ENCODE results near the gene C12orf54. TPM values are rescaled to one million over a fixed set of nuclear protein-coding genes. Genes with fewer than 3 reads are reported as not detected.
"Not testable (repeated sequence)": the region's sequence is repeated elsewhere in the genome, so short reads cannot be mapped to it uniquely, and the experiment has no call there.

Gene C12orf54
- total RNA-seq, 2 donors from 2014 or later = not detected

GRCh38 chr12:48455116-48455515 lies 27.2 kb upstream of the C12orf54 start:
- DNase-seq = no peak
- H3K27me3 Mint-ChIP-seq (ENCODE audit: insufficient read depth) = peaks cover 14% of the 10 kb centered on the region
- Histone ChIP-seq H3K27me3 (ENCODE audit: control insufficient read depth, insufficient read depth, low read length, poor library complexity, severe bottlenecking) (peaks cover 21% of the 10 kb centered on the region), H3K27ac (ENCODE audit: low read depth, low read length) (no peak overlapping the region), H3K36me3 (ENCODE audit: control insufficient read depth, insufficient read depth, low read length) (no peaks in the 10 kb centered on the region), H3K4me1 (ENCODE audit: control insufficient read depth, insufficient read depth, low read length) (no peaks in the 10 kb centered on the region), H3K9me3 (ENCODE audit: control insufficient read depth, low read length) (peaks cover 5% of the 10 kb centered on the region), H3K4me3 (ENCODE audit: low read length) (no peak overlapping the region), H3K9ac (ENCODE audit: extremely low read depth, low read length, poor library complexity, severe bottlenecking) (no peak overlapping the region)
- H3K27ac Mint-ChIP-seq = no peak overlapping the region
- WGBS, 2 experiments (ENCODE audit: insufficient coverage in 1 of 2, insufficient read length in 1 of 2) = 44 to 70% methylated on average over 2 of the region's 2 CpGs
- no peak for TF ChIP-seq CTCF (conservative IDR thresholded peaks at IDR 0.05)
- H3K36me3 Mint-ChIP-seq (ENCODE audit: low read depth) = no peaks in the 10 kb centered on the region
- peaks cover 8% of the 10 kb centered on the region for H3K4me1 Mint-ChIP-seq
- no peak overlapping the region for H3K4me3 Mint-ChIP-seq
- peaks cover 7% of the 10 kb centered on the region for H3K9me3 Mint-ChIP-seq

GRCh38 chr12:48459259-48459658 lies 23.0 kb upstream of the C12orf54 start:
- Histone ChIP-seq H3K36me3 (ENCODE audit: control insufficient read depth, insufficient read depth, low read length) (no peaks in the 10 kb centered on the region), H3K9me3 (ENCODE audit: control insufficient read depth, low read length) (no peaks in the 10 kb centered on the region), H3K4me1 (ENCODE audit: control insufficient read depth, insufficient read depth, low read length) (no peaks in the 10 kb centered on the region), H3K27ac (ENCODE audit: low read depth, low read length) (no peak overlapping the region), H3K4me3 (ENCODE audit: low read length) (no peak overlapping the region), H3K9ac (ENCODE audit: extremely low read depth, low read length, poor library complexity, severe bottlenecking) (no peak overlapping the region), H3K27me3 (ENCODE audit: control insufficient read depth, insufficient read depth, low read length, poor library complexity, severe bottlenecking) (peaks cover 21% of the 10 kb centered on the region)
- no peaks in the 10 kb centered on the region for H3K36me3 Mint-ChIP-seq (ENCODE audit: low read depth)
- peaks cover 12% of the 10 kb centered on the region for H3K27me3 Mint-ChIP-seq (ENCODE audit: insufficient read depth)
- no peak overlapping the region for H3K4me3 Mint-ChIP-seq
- WGBS, 2 experiments (ENCODE audit: insufficient coverage in 1 of 2, insufficient read length in 1 of 2) = 90% methylated on average over 2 to 6 of the region's 6 CpGs
- DNase-seq = no peak
- H3K9me3 Mint-ChIP-seq = peaks cover 2% of the 10 kb centered on the region
- no peak overlapping the region for H3K27ac Mint-ChIP-seq
- TF ChIP-seq CTCF (conservative IDR thresholded peaks at IDR 0.05) = no peak
- no peaks in the 10 kb centered on the region for H3K4me1 Mint-ChIP-seq

GRCh38 chr12:48469027-48469426 lies 13.3 kb upstream of the C12orf54 start:
- not testable (repeated sequence) for H3K27me3 ChIP-seq (ENCODE audit: control insufficient read depth, insufficient read depth, low read length, poor library complexity, severe bottlenecking); H3K9ac ChIP-seq (ENCODE audit: extremely low read depth, low read length, poor library complexity, severe bottlenecking); H3K4me1 Mint-ChIP-seq; H3K27ac Mint-ChIP-seq; H3K4me3 Mint-ChIP-seq; H3K4me3 ChIP-seq (ENCODE audit: low read length); H3K4me1 ChIP-seq (ENCODE audit: control insufficient read depth, insufficient read depth, low read length); H3K27me3 Mint-ChIP-seq (ENCODE audit: insufficient read depth); H3K36me3 Mint-ChIP-seq (ENCODE audit: low read depth); H3K36me3 ChIP-seq (ENCODE audit: control insufficient read depth, insufficient read depth, low read length); DNase-seq; H3K27ac ChIP-seq (ENCODE audit: low read depth, low read length)
- 84 to 86% methylated on average over 8 to 9 of the region's 9 CpGs for WGBS, 2 experiments (ENCODE audit: insufficient coverage in 1 of 2, insufficient read length in 1 of 2)
- peaks cover 40% of the 10 kb centered on the region for H3K9me3 ChIP-seq (ENCODE audit: control insufficient read depth, low read length)
- H3K9me3 Mint-ChIP-seq = peaks cover 71% of the 10 kb centered on the region

GRCh38 chr12:48472259-48472658 lies 10.0 kb upstream of the C12orf54 start, which contains the start of gene ANP32D:
Gene ANP32D, plus strand, starts transcription at chr12:48472559. Its CDS starts 106 bp downstream, at chr12:48472665.
- Mint-ChIP-seq H3K4me3 (no peak within 1 kb of the TSS), H3K27me3 (ENCODE audit: insufficient read depth) (peaks cover 4% of the 10 kb centered on the region), H3K9me3 (peaks cover 80% of the 10 kb centered on the region), H3K36me3 (ENCODE audit: low read depth) (no peaks in the 10 kb centered on the region), H3K27ac (no peak within 1 kb of the TSS), H3K4me1 (no peaks in the 10 kb centered on the region)
- Histone ChIP-seq H3K4me3 (ENCODE audit: low read length) (no peak within 1 kb of the TSS), H3K27ac (ENCODE audit: low read depth, low read length) (no peak within 1 kb of the TSS), H3K27me3 (ENCODE audit: control insufficient read depth, insufficient read depth, low read length, poor library complexity, severe bottlenecking) (no peaks in the 10 kb centered on the region), H3K9me3 (ENCODE audit: control insufficient read depth, low read length) (peaks cover 40% of the 10 kb centered on the region), H3K9ac (ENCODE audit: extremely low read depth, low read length, poor library complexity, severe bottlenecking) (no peak within 1 kb of the TSS), H3K36me3 (ENCODE audit: control insufficient read depth, insufficient read depth, low read length) (no peaks in the 10 kb centered on the region), H3K4me1 (ENCODE audit: control insufficient read depth, insufficient read depth, low read length) (no peaks in the 10 kb centered on the region)
- TF ChIP-seq CTCF (conservative IDR thresholded peaks at IDR 0.05) = no peak
- WGBS, 2 experiments (ENCODE audit: insufficient coverage in 1 of 2, insufficient read length in 1 of 2) = 85 to 88% methylated on average over 5 to 7 of the region's 7 CpGs
- no peak for DNase-seq

All from endodermal cell (in vitro differentiated cells).